SK-N-MC (cell line): ENCODE measurements around the gene ATXN1L.

Experiments
- EZH2 ChIP-seq: fragments of 200-600 bp; sonication (generic); IDR thresholded peaks from one replicate; pipeline ENCODE4 v1.6.1; 2017; ENCODE audit warnings: antibody characterized with exemption
- FOXP2 ChIP-seq: optimal IDR thresholded peaks from 2 replicates; pipeline ENCODE3; 2011; ENCODE audit warnings: mild to moderate bottlenecking, moderate library complexity; ENCODE audit not compliant: insufficient read depth; ENCODE audit errors: extremely low read length, control extremely low read depth
- POLR2AphosphoS5 ChIP-seq: IDR thresholded peaks from 2 replicates; pipeline ENCODE4 v1.6.1; 2012; ENCODE audit warnings: mild to moderate bottlenecking, low read depth, low read length, borderline replicate concordance

- peak; percentile 91 for TF ChIP-seq POLR2AphosphoS5
- no peak for TF ChIP-seq EZH2
- no peak for TF ChIP-seq FOXP2
Observed at GRCh38 chr16:71894921-71895678, 49.3 kb downstream of the ATXN1L start, which contains the start of gene IST1.
